Measurements from ENCODE around the gene APOL6.
"Not testable (repeated sequence)": the region's sequence is repeated elsewhere in the genome, so short reads cannot be mapped to it uniquely, and the experiment has no call there.

The APOL6 gene

DNA sequence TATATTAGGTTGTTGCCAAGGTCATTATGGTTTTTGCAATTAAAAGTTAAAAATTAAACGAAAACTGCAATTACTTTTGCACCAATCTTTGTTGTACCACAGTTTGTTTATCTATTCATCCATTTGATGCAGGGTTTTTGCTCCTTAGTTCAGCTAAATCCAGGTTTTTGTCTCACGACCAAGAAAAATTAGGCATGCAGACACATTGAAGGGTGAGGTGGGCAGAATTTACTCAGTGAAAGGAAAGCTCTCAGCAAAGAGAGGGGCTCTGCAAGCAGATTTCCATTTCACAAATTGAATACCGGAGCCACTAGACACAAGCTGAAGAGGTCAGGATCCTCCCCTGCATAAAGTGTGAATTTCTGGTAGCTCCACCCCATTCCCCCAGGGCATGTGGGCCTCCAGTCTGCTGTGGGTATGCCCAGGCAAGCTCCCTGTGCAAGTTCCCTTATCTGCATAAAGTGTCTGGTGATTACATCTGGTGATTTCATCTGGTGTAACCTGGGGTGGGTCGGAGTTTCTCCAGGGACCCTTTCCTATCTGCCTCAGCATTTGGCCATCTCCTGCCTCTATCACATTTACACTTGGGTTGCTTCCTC is 33.3 kb downstream of the APOL6 start:
- no peak for DNase-seq

DNA sequence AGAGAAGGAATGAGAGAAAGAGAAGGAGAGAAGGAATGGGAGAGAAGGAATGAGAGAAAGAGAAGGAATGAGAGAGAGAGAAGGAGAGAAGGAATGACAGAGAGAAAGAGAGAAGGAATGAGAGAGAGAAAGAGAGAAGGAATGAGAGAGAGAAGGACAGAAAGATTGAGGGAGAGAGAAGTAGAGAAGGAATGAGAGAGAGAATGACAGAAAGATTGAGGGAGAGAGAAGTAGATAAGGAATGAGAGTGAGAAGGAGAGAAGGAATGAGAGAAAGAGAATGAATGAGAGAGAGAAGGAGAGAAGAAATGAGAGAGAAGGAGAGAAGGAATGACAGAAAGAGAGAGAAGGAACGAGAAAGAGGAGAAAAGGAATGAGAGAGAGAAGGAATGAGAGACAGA is 35.3 kb downstream of the APOL6 start:
- no peak for DNase-seq

DNA sequence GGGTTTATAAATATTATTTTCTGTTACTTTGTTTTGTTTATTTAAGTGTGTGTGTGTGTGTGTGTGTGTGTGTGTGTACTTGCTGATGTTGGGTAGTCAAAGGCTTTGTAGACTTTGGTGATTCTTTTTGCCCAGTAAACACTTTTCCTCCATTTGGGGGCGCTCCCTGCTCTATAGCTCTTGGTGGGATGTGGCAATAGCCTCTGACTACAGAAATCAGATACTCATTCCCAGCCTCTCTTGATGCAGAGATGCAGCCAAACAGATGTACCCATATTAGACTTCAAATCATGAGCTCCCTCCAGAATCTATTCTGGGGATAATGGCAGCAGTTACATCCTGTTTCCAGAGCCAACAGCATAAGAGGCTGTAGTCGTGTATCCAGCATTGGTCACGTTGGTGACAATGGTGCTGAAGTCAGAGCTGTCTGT is 36.0 kb downstream of the APOL6 start:
- no peak for DNase-seq

DNA sequence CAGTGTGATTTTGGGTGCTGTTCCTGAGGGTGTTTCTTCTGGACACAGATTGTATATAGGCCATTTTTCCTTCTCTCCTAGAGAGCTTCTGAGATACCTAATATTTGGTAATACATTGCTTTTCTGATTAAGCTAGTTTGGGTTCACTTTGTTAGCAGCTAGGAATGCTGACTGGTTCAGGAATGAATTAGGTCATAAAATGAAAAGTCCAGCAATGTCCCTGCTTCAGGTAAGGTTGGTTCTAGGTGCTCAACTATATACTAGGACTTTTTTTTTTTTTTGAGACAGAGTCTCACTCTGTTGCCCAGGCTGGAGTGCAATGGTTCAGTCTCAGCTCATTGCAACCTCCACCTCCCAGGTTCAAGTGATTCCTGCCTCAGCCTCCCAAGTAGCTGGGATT is 36.5 kb downstream of the APOL6 start:
- DNase-seq: no peak

DNA sequence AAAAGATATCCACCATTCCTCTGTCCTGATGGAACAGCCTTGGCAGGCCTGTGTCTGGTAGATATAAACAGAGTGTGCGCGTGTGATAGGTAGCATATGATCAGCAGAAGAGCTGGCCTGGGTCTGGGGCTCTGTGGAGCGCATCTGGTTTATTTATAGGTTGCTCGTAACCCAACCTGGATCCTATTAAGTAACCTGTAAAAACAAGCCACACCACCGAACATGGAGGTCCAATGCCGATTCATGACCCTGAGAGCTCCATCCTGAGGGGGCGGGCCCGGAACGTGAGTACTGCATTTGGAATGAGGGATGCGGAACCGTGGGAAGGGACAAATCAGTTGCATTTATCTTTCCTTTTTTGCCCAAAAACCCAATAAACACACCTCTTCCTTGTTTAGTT is 37.5 kb downstream of the APOL6 start:
- DNase-seq: no peak

DNA sequence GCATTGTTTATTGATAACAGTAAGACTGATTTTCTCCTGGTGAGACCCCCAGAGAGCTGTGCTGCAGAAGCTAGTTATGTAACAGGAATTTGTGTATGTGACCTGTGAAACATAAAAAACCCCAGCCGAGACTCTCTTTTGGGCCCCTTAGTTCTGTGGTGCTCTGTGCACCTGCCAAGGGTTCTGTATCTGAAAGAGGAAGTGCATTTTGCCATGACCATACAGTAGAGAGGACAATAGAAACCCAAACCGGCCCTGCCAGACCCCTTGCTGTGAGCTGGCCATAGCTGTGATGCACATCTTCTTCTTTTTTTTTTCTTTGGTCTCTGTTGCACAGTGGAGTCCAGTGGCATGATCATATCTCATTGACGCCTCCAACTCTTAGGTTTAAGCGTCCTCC is 38.1 kb downstream of the APOL6 start:
- DNase-seq: no peak

DNA sequence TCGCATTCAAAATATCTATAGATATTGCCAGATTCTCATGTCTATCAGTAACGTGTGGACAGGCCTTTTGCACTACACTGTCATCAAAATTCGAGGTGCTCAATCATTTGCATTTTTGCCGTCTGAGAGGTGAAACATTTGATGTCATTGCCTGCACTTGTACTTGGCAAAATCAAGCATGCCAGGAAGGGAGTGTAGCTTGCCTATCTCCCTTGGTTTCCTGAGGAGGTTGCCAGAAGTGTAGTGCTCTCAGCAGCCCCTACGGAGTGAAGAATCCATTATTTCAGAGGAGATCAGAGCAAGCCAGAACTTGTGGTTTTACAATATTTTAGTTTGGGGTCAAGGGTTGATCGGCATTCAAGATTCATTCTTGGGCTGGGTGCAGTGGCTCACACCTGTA is 39.2 kb downstream of the APOL6 start:
- DNase-seq: no peak

DNA sequence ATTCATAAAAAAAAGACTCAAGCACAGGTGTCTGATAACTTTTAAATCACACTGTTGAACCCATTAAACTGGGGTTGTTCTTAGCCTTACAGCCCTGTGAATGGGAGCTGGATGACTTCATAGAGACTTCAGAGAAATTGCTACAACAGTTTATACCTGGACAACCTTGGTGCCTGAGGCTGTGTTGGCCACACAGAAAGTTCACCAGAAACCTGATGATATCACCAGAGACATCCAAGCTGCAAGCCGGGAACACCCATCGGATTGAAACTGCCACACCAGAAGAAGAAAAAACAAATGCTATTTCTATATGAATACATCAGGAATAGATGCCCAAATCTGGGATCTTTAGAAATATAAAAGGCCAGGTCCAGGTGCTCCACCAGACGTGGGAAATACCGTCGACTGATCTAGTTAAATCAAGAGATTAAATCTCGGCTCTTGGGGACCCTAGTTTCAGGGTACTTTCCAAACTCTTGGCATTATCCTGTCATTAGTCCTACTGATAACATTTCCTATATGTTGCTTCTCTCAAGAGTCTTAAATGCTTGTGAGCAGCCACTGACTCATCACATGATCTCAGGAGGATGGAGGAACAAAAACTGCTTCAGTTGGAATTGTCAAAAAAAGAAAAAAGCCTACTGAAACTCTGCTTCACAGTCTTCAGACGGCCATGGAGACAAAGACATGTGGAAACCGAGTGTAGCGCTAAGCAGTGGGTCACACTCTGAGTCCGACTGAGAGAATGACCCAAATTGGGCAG is 40.8 kb downstream of the APOL6 start:
- DNase-seq: no peak

DNA sequence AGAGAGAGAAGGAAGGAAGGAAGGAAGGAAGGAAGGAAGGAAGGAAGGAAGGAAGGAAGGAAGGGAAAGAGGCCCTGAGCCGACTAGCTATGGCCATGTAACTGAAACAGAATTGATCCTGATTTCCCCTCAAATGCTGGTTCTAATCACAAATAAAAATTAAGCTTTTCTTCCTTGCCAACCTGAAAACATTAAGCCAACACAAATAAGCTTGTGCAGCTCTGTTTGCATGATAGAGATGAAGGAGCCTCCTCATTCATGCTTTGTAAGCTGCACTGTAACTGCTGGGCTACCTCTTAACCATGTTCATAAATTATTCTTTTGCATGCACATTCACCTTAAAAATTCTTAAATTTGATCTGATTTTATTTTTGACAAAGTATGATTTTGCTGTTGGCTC is 41.8 kb downstream of the APOL6 start:
- no peak for DNase-seq

DNA sequence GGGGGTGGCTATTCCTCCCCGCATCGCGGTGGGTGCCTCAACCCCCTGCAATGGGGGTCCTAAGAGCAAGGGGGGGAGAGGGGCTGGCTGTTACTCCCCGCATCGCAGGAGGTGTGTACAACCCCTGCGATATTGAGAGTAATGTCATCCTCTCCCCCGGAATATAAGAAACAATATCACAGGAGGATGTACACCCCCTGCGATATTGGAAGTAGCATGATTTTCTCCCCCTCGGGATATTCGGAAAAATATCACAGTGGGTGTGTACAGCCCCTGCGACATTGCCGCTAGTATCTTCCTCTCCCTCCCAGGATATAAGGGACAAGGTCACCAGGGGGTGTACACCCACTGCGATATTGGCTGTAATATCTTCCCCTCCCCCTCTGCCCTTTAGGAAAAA is 47.0 kb downstream of the APOL6 start:
- no peak for DNase-seq

DNA sequence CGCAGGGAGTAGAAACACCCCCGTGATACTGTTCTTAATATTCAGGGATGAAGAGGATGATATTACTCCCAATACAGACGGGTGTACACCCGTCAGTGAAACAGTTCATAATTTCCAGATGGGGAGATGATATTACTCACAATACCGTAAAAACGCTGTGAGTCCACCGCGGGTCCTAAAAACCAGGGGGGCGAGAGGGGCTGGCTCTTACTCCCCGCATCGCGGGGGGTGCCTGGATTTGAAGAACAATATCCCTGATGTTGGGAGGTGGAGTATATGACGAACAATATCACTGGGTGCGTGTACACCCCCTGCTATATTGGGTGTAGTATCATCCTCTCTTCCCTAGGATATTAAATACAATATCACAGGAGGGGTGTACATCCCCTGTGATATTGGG is 48.9 kb downstream of the APOL6 start:
- no peak for DNase-seq

DNA sequence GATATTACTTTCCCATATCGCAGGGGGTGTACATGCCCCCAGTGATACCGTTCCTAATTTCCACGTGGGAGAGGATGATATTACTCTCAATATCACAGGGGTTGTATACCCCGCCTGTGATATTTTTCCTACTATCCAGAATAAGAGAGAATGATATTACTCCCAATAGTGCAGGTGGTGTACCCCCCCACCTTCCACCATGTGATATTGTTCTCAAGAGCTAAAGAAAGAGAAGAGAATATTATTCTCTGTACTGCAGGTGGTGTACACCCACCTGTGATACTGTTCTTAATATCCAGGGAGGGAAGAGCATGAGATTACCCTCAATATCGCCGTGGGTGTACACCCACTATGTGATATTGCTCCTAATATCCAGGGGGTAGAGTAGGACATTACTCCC is 51.6 kb downstream of the APOL6 start:
- DNase-seq: not testable (repeated sequence)

DNA sequence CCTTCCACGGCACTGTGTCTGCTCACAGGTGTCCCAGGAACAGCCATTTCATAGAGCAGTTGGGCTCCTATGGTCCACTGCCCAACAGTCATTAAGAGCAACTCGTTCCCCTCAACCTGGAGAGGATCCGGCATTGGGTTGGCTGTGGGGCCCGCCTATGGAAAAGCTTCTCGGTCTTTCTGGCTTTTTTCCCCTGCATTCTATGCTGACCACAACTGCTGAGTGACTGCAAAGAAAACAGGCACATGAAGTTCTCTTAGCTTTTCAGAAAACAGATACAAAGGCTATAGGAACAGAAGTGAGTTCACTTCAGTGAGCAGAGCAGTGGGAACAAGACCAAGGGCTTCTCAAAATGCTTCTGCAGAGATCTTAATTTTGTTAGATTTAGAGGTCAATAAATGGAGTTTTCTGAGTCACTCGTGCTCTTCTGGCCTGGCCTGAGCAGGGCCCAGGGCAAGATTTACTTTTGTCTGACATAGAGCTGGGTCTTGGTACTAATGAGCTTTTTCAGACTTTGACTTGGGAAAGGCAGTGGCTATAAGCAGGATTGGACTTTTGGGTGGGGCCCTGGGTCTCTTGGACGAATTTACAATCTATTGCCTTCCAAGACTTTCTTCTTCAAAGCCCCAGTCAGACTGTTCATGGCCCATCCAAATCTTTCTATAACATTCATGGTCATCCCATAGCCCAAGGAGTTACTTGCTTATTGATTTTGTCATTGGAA is 55.8 kb downstream of the APOL6 start:
- no peak for DNase-seq

DNA sequence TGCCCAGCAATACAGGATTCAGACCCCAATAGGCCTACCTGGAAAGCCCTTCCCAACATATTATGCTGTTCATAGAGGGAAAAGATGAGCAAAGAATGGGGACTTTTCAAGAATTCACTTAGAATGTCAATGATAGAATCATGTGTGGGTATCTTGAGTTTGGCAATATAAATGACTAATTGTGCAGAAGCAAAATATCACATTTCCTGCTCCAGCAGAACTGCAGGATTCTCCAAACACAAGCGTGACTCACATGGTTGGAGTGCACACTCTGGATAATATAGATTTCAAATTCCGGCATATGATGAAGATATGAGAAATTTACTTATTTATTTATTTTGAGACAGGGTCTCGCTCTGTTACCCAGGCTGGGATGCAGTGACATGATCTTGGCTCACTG is 56.9 kb downstream of the APOL6 start:
- no peak for DNase-seq

DNA sequence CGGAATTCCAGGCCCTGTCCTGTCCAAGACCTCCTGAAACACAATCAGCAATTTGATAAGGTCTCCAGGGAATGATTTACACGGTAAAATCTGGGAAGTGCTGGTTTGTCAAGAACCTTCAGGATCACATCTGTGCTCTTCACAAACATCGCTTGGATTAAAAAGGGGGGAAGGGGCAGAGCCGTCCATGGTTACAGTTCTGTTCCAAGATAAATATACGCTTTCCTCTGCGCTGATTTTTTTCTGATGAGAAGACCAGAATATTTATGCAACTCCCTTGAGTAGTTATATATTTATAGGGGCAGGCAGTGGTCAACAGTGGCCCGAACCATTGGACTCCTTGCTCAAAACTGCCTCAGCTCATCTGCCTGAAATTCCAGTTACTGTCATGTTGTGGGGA is 60.2 kb downstream of the APOL6 start:
- DNase-seq: no peak

DNA sequence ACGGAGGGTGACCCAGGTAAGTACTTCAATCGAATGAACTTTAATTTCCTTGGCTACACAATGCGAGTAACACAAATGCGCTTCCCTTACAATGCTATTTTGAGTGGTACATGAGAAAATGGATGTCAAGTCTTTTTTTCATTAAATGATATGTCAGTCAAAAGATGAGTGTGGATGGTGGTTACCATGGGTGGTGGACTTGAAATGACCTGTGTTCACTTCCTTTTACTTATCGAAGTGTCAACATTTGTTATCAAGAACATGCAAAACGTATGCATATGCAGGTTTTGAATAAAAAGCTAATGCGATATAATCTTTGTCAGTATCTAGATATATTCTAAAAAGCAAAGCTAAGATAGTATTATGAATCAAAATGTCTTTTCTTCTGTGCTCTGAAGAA is 60.7 kb downstream of the APOL6 start:
- DNase-seq: no peak

DNA sequence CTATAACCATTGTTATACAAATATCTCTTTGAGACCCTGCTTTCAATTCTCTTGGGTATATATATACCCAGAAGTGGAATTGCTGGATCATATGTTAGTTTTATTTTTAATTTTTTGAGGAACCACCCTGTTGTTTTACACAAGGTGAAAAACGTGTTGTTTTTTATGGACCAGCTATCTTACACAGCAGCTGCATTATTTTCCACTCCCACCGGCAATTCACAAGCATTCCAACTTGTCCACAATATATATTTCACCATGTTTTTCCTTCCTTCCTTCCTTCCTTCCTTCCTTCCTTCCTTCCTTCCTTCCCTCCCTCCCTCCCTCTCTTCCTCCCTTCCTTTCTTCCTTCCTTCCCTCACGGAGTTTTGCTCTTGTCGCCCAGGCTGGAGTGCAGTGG is 63.1 kb downstream of the APOL6 start:
- DNase-seq: no peak

DNA sequence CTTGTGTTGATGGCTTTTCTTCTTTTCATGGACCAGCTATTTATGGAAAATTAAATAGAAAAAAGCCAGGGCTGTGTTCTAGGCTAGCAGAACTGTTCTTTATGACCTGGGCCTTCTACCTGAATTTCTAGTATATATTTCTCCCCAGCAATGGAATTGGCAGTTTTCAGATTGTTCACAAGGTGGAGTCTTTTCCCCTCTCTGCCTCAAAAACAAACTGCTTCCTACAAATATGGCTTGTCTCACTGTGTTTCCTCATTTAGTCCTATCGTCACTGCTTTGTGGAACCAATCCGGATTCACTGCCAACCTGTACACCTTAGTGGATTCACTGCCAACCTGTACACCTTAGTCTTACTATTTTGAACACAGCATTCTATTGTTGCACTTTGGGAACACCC is 64.4 kb downstream of the APOL6 start:
- DNase-seq: no peak

DNA sequence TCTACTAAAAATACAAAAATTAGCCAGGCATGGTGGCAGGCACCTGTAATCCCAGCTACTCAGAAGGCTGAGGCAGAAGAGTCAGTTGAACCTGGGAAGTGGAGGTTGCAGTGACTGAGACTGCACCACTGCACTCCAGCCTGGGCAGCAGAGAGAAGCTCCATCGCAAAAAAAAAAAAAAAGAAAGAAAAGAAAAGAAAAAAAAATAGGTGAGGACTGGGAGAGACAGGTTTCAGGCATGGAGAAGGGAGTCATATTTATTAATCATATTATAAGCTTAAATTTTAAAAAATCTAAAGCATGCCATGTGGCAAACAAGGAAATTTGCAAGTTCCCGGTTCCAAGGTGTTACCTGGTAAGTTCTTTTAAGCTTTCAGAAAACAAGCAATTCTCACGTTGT is 69.3 kb downstream of the APOL6 start, which contains the start of gene APOL5:
Gene APOL5 (plus strand): TSS at position 301 of the 400 bp plus-strand sequence. CDS start 0 bp downstream, at position 301.
- DNase-seq: no peak
